Calu3 (cell line): ENCODE measurements around the gene COG1. TPM values are rescaled to one million over a fixed set of nuclear protein-coding genes. Genes with fewer than 3 reads are reported as not detected.

ENCODE experiments used
- BruUV-seq: library from RNA; stranded (reverse); fragments of 400-500 nt; replicated peaks from 2 replicates; lab custom pipeline; 2021; lab: Mats Ljungman, UMichigan
- CTCF ChIA-PET: fragments of 300-600 bp; sonication (Branson Sonifier 250); formaldehyde crosslinking; loops from one replicate; lab custom pipeline; 2022; ENCODE audit warnings: antibody characterized with exemption; lab: Charles Lee
- DNase-seq: peaks from one replicate; pipeline ENCODE4 v3.0.0; 2022
- H3K27ac Mint-ChIP-seq: one replicate; pipeline ENCODE4 v1.8.0; 2022; ENCODE audit warnings: mixed read lengths; ENCODE audit not compliant: unreplicated experiment
- H3K27me3 Mint-ChIP-seq: one replicate; pipeline ENCODE4 v1.8.0; 2022; ENCODE audit warnings: mixed read lengths; ENCODE audit not compliant: unreplicated experiment
- H3K36me3 Mint-ChIP-seq: one replicate; pipeline ENCODE4 v1.8.0; 2022; ENCODE audit warnings: mild to moderate bottlenecking, moderate library complexity, mixed read lengths; ENCODE audit not compliant: insufficient read depth, unreplicated experiment
- H3K4me1 Mint-ChIP-seq: one replicate; pipeline ENCODE4 v1.8.0; 2022; ENCODE audit warnings: mild to moderate bottlenecking, low read depth, mixed read lengths; ENCODE audit not compliant: unreplicated experiment
- H3K4me3 Mint-ChIP-seq: one replicate; pipeline ENCODE4 v1.8.0; 2022; ENCODE audit warnings: mild to moderate bottlenecking, low read depth, moderate library complexity, mixed read lengths; ENCODE audit not compliant: unreplicated experiment
- H3K9me3 Mint-ChIP-seq: one replicate; pipeline ENCODE4 v1.8.0; 2022; ENCODE audit warnings: low read depth, mixed read lengths; ENCODE audit not compliant: unreplicated experiment
- intact Hi-C: fragments of 100-400 bp; cut with micrococcal nuclease; formaldehyde crosslinking; loops from one replicate; pipeline ENCODE4 v1.10.0; 2022; ENCODE audit not compliant: unreplicated experiment
- total RNA-seq: library from RNA; stranded (reverse); gene quantifications from 2 replicates; pipeline ENCODE4 v1.2.3, GENCODE V29; 2022
- TF ChIP-seq, protein P1 (sequence below): fragments of 200-600 bp; IDR thresholded peaks from one replicate; pipeline ENCODE4 v1.8.0; 2022; ENCODE audit warnings: antibody characterized with exemption; ENCODE audit not compliant: unreplicated experiment

The COG1 gene
- total RNA-seq, 1 experiment from 2014 or later, result 37.7 TPM

DNA sequence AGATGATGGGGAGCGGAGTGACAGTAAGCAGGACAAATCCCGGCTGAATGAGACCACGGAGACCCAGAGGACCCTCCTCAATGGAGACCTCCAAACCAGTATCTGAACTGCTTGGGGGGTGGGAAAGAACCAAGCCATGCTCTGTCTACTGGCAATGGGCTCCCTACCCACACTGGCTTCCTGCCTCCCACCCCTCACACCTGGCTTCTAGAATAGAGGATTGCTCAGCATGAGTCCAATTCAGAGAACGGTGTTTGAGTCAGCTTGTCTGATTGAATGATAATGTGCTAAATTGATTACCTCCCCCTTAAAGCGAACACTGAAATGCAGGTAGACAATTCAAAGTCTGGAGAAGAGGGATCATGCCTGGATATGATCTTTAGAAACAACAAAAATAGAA lies 22.5 kb upstream of the COG1 start:
- Mint-ChIP-seq H3K4me1 (peaks cover 16% of the 10 kb centered on the region), H3K27ac (no peak overlapping the region), H3K27me3 (peaks cover 31% of the 10 kb centered on the region), H3K4me3 (no peak overlapping the region), H3K36me3 (peaks cover 15% of the 10 kb centered on the region), H3K9me3 (no peaks in the 10 kb centered on the region)
- CTCF ChIA-PET, result no interaction called here
- intact Hi-C loops, result no loop called here
- BruUV-seq, result no TSS peak
- DNase-seq, result no peak
- TF ChIP-seq, protein P1, sequence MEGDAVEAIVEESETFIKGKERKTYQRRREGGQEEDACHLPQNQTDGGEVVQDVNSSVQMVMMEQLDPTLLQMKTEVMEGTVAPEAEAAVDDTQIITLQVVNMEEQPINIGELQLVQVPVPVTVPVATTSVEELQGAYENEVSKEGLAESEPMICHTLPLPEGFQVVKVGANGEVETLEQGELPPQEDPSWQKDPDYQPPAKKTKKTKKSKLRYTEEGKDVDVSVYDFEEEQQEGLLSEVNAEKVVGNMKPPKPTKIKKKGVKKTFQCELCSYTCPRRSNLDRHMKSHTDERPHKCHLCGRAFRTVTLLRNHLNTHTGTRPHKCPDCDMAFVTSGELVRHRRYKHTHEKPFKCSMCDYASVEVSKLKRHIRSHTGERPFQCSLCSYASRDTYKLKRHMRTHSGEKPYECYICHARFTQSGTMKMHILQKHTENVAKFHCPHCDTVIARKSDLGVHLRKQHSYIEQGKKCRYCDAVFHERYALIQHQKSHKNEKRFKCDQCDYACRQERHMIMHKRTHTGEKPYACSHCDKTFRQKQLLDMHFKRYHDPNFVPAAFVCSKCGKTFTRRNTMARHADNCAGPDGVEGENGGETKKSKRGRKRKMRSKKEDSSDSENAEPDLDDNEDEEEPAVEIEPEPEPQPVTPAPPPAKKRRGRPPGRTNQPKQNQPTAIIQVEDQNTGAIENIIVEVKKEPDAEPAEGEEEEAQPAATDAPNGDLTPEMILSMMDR, result no peak

DNA sequence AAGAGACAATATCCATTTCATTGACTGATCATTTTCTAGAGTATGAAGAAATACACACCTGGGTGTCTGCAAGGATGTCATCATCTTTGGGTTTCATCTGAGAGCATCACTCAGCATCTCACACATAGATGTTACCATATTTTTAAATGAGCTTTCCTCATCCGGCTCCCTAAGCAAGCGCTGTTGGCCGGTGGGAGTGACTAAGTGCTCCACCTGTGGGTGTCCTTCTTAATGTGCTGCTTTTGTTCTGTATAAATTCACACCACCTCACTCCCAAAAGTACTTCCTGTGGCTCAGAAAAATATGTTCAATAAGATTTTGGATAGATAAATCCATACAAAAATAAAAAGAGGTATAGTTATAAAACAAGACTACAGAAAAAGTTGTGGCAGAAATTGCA lies 20.6 kb upstream of the COG1 start:
- Mint-ChIP-seq H3K4me3 (no peak overlapping the region), H3K4me1 (peaks cover 6% of the 10 kb centered on the region), H3K27ac (no peak overlapping the region), H3K9me3 (no peaks in the 10 kb centered on the region), H3K27me3 (peaks cover 12% of the 10 kb centered on the region), H3K36me3 (peaks cover 7% of the 10 kb centered on the region)
- DNase-seq, result no peak
- CTCF ChIA-PET, result interaction anchor here (1.0 kb wide), 1 partner anchor 445 kb away, joined by 7 read pairs; no protein-coding TSS in a partner anchor
- no TSS peak for BruUV-seq
- intact Hi-C loops, result no loop called here
- TF ChIP-seq, protein P1, result no peak

DNA sequence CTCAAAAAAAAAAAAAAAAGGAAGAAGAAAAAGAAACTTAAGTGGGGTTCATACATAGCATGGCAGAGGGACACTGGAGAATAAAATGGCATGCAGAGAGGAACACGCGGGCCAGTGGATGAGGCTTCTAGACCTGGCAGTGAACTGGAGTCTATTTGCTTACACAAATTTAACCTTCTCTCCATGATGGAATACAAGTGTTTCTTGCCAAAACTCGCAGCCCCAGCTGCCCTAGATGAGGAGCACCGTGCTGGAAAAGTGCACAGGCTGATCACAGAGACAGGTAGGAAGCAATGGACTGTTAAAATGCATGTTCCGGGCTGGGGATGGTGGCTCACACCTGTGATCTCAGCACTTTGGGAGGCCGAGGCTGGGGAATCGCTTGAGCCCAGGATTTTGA lies 18.7 kb upstream of the COG1 start:
- peaks cover 7% of the 10 kb centered on the region for H3K36me3 Mint-ChIP-seq
- no TSS peak for BruUV-seq
- H3K4me1 Mint-ChIP-seq, result no peaks in the 10 kb centered on the region
- intact Hi-C loops, result no loop called here
- CTCF ChIA-PET, result no interaction called here
- TF ChIP-seq, protein P1, result no peak
- H3K27me3 Mint-ChIP-seq, result no peaks in the 10 kb centered on the region
- H3K4me3 Mint-ChIP-seq, result no peak overlapping the region
- H3K9me3 Mint-ChIP-seq, result no peaks in the 10 kb centered on the region
- no peak overlapping the region for H3K27ac Mint-ChIP-seq
- DNase-seq, result no peak

DNA sequence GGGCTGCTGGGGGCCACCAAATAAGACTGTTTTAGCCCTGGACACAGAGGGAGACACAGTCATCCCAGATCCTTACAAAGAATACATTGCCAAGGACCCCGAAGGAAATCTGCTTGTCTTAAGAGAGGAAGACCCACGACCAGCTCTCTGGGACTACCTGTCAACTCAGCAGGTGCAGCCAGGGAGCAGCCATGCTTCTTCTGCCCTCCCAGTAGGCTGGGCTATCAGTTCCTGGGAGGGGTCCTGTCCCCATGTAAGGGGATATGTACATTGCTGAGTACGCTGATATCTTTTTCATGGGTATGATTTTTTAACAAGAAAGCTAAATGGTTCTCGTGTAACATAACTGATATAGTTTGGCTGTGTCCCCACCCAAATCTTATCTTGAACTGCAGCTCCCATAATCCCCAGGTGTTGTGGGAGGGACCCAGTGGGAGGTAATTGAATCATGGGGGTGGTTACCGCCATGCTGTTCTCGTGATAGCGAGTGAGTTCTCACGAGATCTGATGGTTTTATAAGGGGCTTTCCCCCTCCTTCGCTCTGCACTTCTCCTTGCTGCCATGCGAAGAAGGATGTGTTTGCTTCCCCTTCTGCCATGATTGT lies 16.8 kb upstream of the COG1 start:
- BruUV-seq, result no TSS peak
- H3K4me1 Mint-ChIP-seq, result no peaks in the 10 kb centered on the region
- TF ChIP-seq, protein P1, result no peak
- CTCF ChIA-PET, result no interaction called here
- no peak for DNase-seq
- H3K27me3 Mint-ChIP-seq, result no peaks in the 10 kb centered on the region
- H3K27ac Mint-ChIP-seq, result no peak overlapping the region
- intact Hi-C loops, result no loop called here
- peaks cover 7% of the 10 kb centered on the region for H3K36me3 Mint-ChIP-seq
- H3K9me3 Mint-ChIP-seq, result no peaks in the 10 kb centered on the region
- no peak overlapping the region for H3K4me3 Mint-ChIP-seq
